Neural cell (in vitro differentiated cells): ENCODE data around the gene PARP12. TPM values are rescaled to one million over a fixed set of nuclear protein-coding genes. Genes with fewer than 3 reads are reported as not detected.

Experiments used
- H2AFZ ChIP-seq: fragments of 200-600, 300-800 bp; sonication (generic), shearing (Covaris generic); 2 replicates; pipeline ENCODE4 v1.6.0; 2014; ENCODE audit warnings: low read depth, mild to moderate bottlenecking, antibody characterized with exemption, low read length, moderate library complexity
- H3F3A ChIP-seq: fragments of 200-600 bp; shearing (Covaris generic); 2 replicates; pipeline ENCODE4 v1.6.1; 2016; ENCODE audit warnings: mild to moderate bottlenecking, moderate library complexity, mixed read lengths, antibody characterized with exemption, low read length; ENCODE audit not compliant: insufficient read depth, poor library complexity, severe bottlenecking
- H3K27ac ChIP-seq: fragments of 200-600, 300-800 bp; sonication (generic), shearing (Covaris generic); 2 replicates; pipeline ENCODE4 v1.5.1; 2014; ENCODE audit warnings: mild to moderate bottlenecking, low read length, moderate library complexity
- H3K27me3 ChIP-seq: fragments of 300-800, 200-600 bp; sonication (generic), shearing (Covaris generic); 2 replicates; pipeline ENCODE4 v1.6.0; 2014; ENCODE audit warnings: mild to moderate bottlenecking, low read depth, low read length, moderate library complexity; ENCODE audit not compliant: insufficient read depth
- H3K36me3 ChIP-seq: fragments of 300-800, 200-600 bp; sonication (generic), shearing (Covaris generic); 2 replicates; pipeline ENCODE4 v1.5.1; 2014; ENCODE audit warnings: mild to moderate bottlenecking, antibody characterized with exemption, low read length, moderate library complexity; ENCODE audit not compliant: insufficient read depth
- H3K4me2 ChIP-seq: fragments of 300-800, 200-600 bp; sonication (generic), shearing (Covaris generic); 2 replicates; pipeline ENCODE4 v1.6.0; 2014; ENCODE audit warnings: mild to moderate bottlenecking, low read length
- H3K4me3 ChIP-seq: fragments of 300-800, 200-600 bp; sonication (generic), shearing (Covaris generic); 2 replicates; pipeline ENCODE4 v1.5.1; 2014; ENCODE audit warnings: mild to moderate bottlenecking, low read length, moderate library complexity
- H3K79me2 ChIP-seq: fragments of 200-600 bp; shearing (Covaris generic); replicated peaks from 2 replicates; pipeline ENCODE4 v1.6.0; 2014; ENCODE audit warnings: mild to moderate bottlenecking, low read length, moderate library complexity; ENCODE audit not compliant: insufficient read depth
- H3K9ac ChIP-seq: fragments of 300-800, 200-600 bp; sonication (generic), shearing (Covaris generic); 2 replicates; pipeline ENCODE4 v1.6.1; 2016; ENCODE audit warnings: mild to moderate bottlenecking, low read length, mixed read lengths
- H3K9me2 ChIP-seq: fragments of 200-600 bp; shearing (Covaris generic); 2 replicates; pipeline ENCODE4 v1.6.1; 2016; ENCODE audit warnings: mild to moderate bottlenecking, low read length, mixed read lengths; ENCODE audit not compliant: insufficient read depth
- H3K9me3 ChIP-seq: fragments of 200-600, 300-800 bp; sonication (generic), shearing (Covaris generic); 2 replicates; pipeline ENCODE4 v1.6.1; 2016; ENCODE audit warnings: mild to moderate bottlenecking, mixed run types, low read length, moderate library complexity, mixed read lengths
- H4K20me1 ChIP-seq: fragments of 200-600 bp; shearing (Covaris generic); 2 replicates; pipeline ENCODE4 v1.6.1; 2016; ENCODE audit warnings: mild to moderate bottlenecking, mixed run types; ENCODE audit not compliant: insufficient read depth
- EP300 ChIP-seq: fragments of 450-650 bp; conservative IDR thresholded peaks from 2 replicates; pipeline ENCODE4 v1.6.1; 2014; ENCODE audit warnings: antibody characterized with exemption, mild to moderate bottlenecking, moderate library complexity; ENCODE audit not compliant: poor library complexity, severe bottlenecking
- EZH2 ChIP-seq: fragments of 200-600, 300-800 bp; shearing (Covaris generic), sonication (generic); IDR thresholded peaks from 2 replicates; pipeline ENCODE4 v1.6.1; 2014; ENCODE audit warnings: antibody characterized with exemption, low read length, borderline replicate concordance, mild to moderate bottlenecking; ENCODE audit not compliant: insufficient read depth, poor library complexity, severe bottlenecking
- MXI1 ChIP-seq: fragments of 450-650 bp; conservative IDR thresholded peaks from 2 replicates; pipeline ENCODE4 v1.6.1; 2014; ENCODE audit warnings: antibody characterized with exemption, mild to moderate bottlenecking; ENCODE audit not compliant: poor library complexity, severe bottlenecking
- POLR2AphosphoS5 ChIP-seq: IDR thresholded peaks from 2 replicates; pipeline ENCODE4 v1.6.1; 2012
- RAD21 ChIP-seq: fragments of 450-650 bp; conservative IDR thresholded peaks from 2 replicates; pipeline ENCODE4 v1.6.1; 2014; ENCODE audit warnings: antibody characterized with exemption, mild to moderate bottlenecking, moderate library complexity
- SMC3 ChIP-seq: fragments of 450-650 bp; conservative IDR thresholded peaks from 2 replicates; pipeline ENCODE4 v1.6.1; 2014; ENCODE audit warnings: antibody characterized with exemption, mild to moderate bottlenecking, moderate library complexity; ENCODE audit not compliant: poor library complexity
- TAF1 ChIP-seq: IDR thresholded peaks from 2 replicates; pipeline ENCODE4 v1.6.1; 2012; ENCODE audit warnings: low read depth
- polyA plus RNA-seq: library from polyadenylated mRNA; depleted of rRNA; stranded (reverse); fragments of >200 nt; gene quantifications from 2 replicates; pipeline ENCODE4 v1.2.3, GENCODE V29; 2014
- TF ChIP-seq, protein P1 (sequence below): IDR thresholded peaks from 2 replicates; pipeline ENCODE4 v1.6.1; 2012; ENCODE audit warnings: borderline replicate concordance
- TF ChIP-seq, protein P2 (sequence below): fragments of 450-650 bp; IDR thresholded peaks from 2 replicates; pipeline ENCODE4 v1.5.1; 2014; ENCODE audit warnings: antibody characterized with exemption, mild to moderate bottlenecking, moderate library complexity; ENCODE audit not compliant: poor library complexity, severe bottlenecking

The PARP12 gene
- polyA plus RNA-seq, 1 donor from 2014 or later = not detected

- no peak overlapping the region for H3K4me2 ChIP-seq
- no peak overlapping the region for H3K9ac ChIP-seq
- H2AFZ ChIP-seq = no peak overlapping the region
- TF ChIP-seq POLR2AphosphoS5 (no peak), EP300 (no peak), SMC3 (no peak), MXI1 (no peak)
- TF ChIP-seq, protein P1, sequence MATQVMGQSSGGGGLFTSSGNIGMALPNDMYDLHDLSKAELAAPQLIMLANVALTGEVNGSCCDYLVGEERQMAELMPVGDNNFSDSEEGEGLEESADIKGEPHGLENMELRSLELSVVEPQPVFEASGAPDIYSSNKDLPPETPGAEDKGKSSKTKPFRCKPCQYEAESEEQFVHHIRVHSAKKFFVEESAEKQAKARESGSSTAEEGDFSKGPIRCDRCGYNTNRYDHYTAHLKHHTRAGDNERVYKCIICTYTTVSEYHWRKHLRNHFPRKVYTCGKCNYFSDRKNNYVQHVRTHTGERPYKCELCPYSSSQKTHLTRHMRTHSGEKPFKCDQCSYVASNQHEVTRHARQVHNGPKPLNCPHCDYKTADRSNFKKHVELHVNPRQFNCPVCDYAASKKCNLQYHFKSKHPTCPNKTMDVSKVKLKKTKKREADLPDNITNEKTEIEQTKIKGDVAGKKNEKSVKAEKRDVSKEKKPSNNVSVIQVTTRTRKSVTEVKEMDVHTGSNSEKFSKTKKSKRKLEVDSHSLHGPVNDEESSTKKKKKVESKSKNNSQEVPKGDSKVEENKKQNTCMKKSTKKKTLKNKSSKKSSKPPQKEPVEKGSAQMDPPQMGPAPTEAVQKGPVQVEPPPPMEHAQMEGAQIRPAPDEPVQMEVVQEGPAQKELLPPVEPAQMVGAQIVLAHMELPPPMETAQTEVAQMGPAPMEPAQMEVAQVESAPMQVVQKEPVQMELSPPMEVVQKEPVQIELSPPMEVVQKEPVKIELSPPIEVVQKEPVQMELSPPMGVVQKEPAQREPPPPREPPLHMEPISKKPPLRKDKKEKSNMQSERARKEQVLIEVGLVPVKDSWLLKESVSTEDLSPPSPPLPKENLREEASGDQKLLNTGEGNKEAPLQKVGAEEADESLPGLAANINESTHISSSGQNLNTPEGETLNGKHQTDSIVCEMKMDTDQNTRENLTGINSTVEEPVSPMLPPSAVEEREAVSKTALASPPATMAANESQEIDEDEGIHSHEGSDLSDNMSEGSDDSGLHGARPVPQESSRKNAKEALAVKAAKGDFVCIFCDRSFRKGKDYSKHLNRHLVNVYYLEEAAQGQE = no peak
- TF ChIP-seq, protein P2, sequence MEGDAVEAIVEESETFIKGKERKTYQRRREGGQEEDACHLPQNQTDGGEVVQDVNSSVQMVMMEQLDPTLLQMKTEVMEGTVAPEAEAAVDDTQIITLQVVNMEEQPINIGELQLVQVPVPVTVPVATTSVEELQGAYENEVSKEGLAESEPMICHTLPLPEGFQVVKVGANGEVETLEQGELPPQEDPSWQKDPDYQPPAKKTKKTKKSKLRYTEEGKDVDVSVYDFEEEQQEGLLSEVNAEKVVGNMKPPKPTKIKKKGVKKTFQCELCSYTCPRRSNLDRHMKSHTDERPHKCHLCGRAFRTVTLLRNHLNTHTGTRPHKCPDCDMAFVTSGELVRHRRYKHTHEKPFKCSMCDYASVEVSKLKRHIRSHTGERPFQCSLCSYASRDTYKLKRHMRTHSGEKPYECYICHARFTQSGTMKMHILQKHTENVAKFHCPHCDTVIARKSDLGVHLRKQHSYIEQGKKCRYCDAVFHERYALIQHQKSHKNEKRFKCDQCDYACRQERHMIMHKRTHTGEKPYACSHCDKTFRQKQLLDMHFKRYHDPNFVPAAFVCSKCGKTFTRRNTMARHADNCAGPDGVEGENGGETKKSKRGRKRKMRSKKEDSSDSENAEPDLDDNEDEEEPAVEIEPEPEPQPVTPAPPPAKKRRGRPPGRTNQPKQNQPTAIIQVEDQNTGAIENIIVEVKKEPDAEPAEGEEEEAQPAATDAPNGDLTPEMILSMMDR = no peak
- H3K4me3 ChIP-seq = no peak overlapping the region
- no peaks in the 10 kb centered on the region for H3K9me3 ChIP-seq
- H3K9me2 ChIP-seq = no peaks in the 10 kb centered on the region
- H3F3A ChIP-seq = no peaks in the 10 kb centered on the region
- no peaks in the 10 kb centered on the region for H4K20me1 ChIP-seq
- no peaks in the 10 kb centered on the region for H3K79me2 ChIP-seq
- H3K27me3 ChIP-seq = no peaks in the 10 kb centered on the region
- no peak overlapping the region for H3K27ac ChIP-seq
- H3K36me3 ChIP-seq = no peaks in the 10 kb centered on the region
Observed at GRCh38 chr7:140084972-140085371, 22.2 kb upstream of the PARP12 start.

GRCh38 chr7:140084142-140084655, 21.4 kb upstream of the PARP12 start:
- H3K79me2 ChIP-seq = no peaks in the 10 kb centered on the region
- H3F3A ChIP-seq = no peaks in the 10 kb centered on the region
- H2AFZ ChIP-seq = no peak overlapping the region
- H4K20me1 ChIP-seq = no peaks in the 10 kb centered on the region
- H3K4me3 ChIP-seq = no peak overlapping the region
- no peak overlapping the region for H3K4me2 ChIP-seq
- H3K9me3 ChIP-seq = no peaks in the 10 kb centered on the region
- TF ChIP-seq, protein P2 = no peak
- TF ChIP-seq TAF1 = no peak
- no peak for TF ChIP-seq EZH2
- no peak for TF ChIP-seq POLR2AphosphoS5
- TF ChIP-seq MXI1 = no peak
- TF ChIP-seq, protein P1 = no peak
- TF ChIP-seq SMC3 = no peak
- TF ChIP-seq RAD21 = no peak
- no peak for TF ChIP-seq EP300
- no peaks in the 10 kb centered on the region for H3K9me2 ChIP-seq
- H3K27ac ChIP-seq = no peak overlapping the region
- H3K27me3 ChIP-seq = no peaks in the 10 kb centered on the region
- H3K36me3 ChIP-seq = no peaks in the 10 kb centered on the region
- H3K9ac ChIP-seq = no peak overlapping the region
